ENCODE measurements around the gene WIPF3.

The WIPF3 gene

GRCh38 chr7:29853072-29853471 lies 46.8 kb downstream of the WIPF3 start:
- no peak overlapping the region for H3K4me3 ChIP-seq (ENCODE audit: low read depth, low read length)
- DNase-seq (ENCODE audit: low read depth) = no peak
- TF ChIP-seq CTCF (IDR thresholded peaks at IDR 0.05; ENCODE audit: control insufficient read depth, extremely low read depth, insufficient read depth) = no peak

GRCh38 chr7:29853789-29854188 lies 47.5 kb downstream of the WIPF3 start:
- DNase-seq (ENCODE audit: low read depth) = no peak
- no peak for TF ChIP-seq CTCF (IDR thresholded peaks at IDR 0.05; ENCODE audit: control insufficient read depth, extremely low read depth, insufficient read depth)
- H3K4me3 ChIP-seq (ENCODE audit: low read depth, low read length) = no peak overlapping the region

GRCh38 chr7:29854257-29854938 lies 48.1 kb downstream of the WIPF3 start:
- TF ChIP-seq CTCF (IDR thresholded peaks at IDR 0.05; ENCODE audit: control insufficient read depth, extremely low read depth, insufficient read depth) = no peak
- H3K4me3 ChIP-seq (ENCODE audit: low read depth, low read length) = no peak overlapping the region
- no peak for DNase-seq (ENCODE audit: low read depth)

- H3K4me3 ChIP-seq (ENCODE audit: low read depth, low read length) = no peak overlapping the region
- TF ChIP-seq CTCF (IDR thresholded peaks at IDR 0.05; ENCODE audit: control insufficient read depth, extremely low read depth, insufficient read depth) = no peak
- DNase-seq (ENCODE audit: low read depth) = no peak
Observed at GRCh38 chr7:29857654-29858053, 51.3 kb downstream of the WIPF3 start.

- no peak for TF ChIP-seq CTCF (IDR thresholded peaks at IDR 0.05; ENCODE audit: control insufficient read depth, extremely low read depth, insufficient read depth)
- DNase-seq (ENCODE audit: low read depth) = no peak
- no peak overlapping the region for H3K4me3 ChIP-seq (ENCODE audit: low read depth, low read length)
Observed at GRCh38 chr7:29858191-29858951, 52.1 kb downstream of the WIPF3 start.

- no peak overlapping the region for H3K4me3 ChIP-seq (ENCODE audit: low read depth, low read length)
Observed at GRCh38 chr7:29859104-29859503, 52.8 kb downstream of the WIPF3 start.

More at GRCh38 chr7:29859104-29859503, 52.8 kb downstream of the WIPF3 start:
- DNase-seq (ENCODE audit: low read depth) = no peak
- TF ChIP-seq CTCF (IDR thresholded peaks at IDR 0.05; ENCODE audit: control insufficient read depth, extremely low read depth, insufficient read depth) = no peak
